Smooth muscle cell (in vitro differentiated cells): Measurements from ENCODE around the gene ATG2B. TPM values are rescaled to one million over a fixed set of nuclear protein-coding genes. Genes with fewer than 3 reads are reported as not detected.

Source experiments
- DNase-seq: peaks from one replicate; lab custom pipeline; 2025; ENCODE audit not compliant: unreplicated experiment; lab: John Stamatoyannopoulos, UW
- H2AFZ ChIP-seq: fragments of 200-600 bp; sonication (generic); 2 replicates; pipeline ENCODE4 v1.6.0; 2016; ENCODE audit warnings: antibody characterized with exemption, low read depth, mild to moderate bottlenecking
- H3F3A ChIP-seq: fragments of 200-600 bp; sonication (generic); 2 replicates; pipeline ENCODE4 v1.6.0; 2017; ENCODE audit warnings: antibody characterized with exemption, low read depth
- H3K27ac ChIP-seq: fragments of 200-600 bp; sonication (generic); 2 replicates; pipeline ENCODE4 v1.5.1; 2016; ENCODE audit warnings: low read depth, mild to moderate bottlenecking
- H3K27me3 ChIP-seq: fragments of 200-600 bp; sonication (generic); 2 replicates; pipeline ENCODE4 v1.6.1; 2016; ENCODE audit warnings: low read depth, mild to moderate bottlenecking
- H3K36me3 ChIP-seq: fragments of 200-600 bp; sonication (generic); 2 replicates; pipeline ENCODE4 v1.5.1; 2016; ENCODE audit warnings: low read depth
- H3K4me1 ChIP-seq: fragments of 200-600 bp; sonication (generic); 2 replicates; pipeline ENCODE4 v1.5.1; 2016; ENCODE audit warnings: low read depth
- H3K4me2 ChIP-seq: fragments of 200-600 bp; sonication (generic); 2 replicates; pipeline ENCODE4 v1.6.0; 2016; ENCODE audit warnings: mild to moderate bottlenecking
- H3K4me3 ChIP-seq: fragments of 200-600 bp; sonication (generic); 2 replicates; pipeline ENCODE4 v1.5.1; 2016; ENCODE audit warnings: mild to moderate bottlenecking
- H3K79me2 ChIP-seq: fragments of 200-600 bp; sonication (generic); 2 replicates; pipeline ENCODE4 v1.6.0; 2016; ENCODE audit warnings: low read depth, mild to moderate bottlenecking
- H3K9ac ChIP-seq: fragments of 200-600 bp; sonication (generic); 2 replicates; pipeline ENCODE4 v1.6.0; 2016; ENCODE audit warnings: low read depth
- H3K9me3 ChIP-seq: fragments of 200-600 bp; sonication (generic); replicated peaks from 2 replicates; pipeline ENCODE4 v1.5.1; 2016; ENCODE audit warnings: low read depth
- H4K20me1 ChIP-seq: fragments of 200-600 bp; sonication (generic); 2 replicates; pipeline ENCODE4 v1.6.0; 2016; ENCODE audit warnings: low read depth
- CTCF ChIP-seq: fragments of 200-600 bp; sonication (generic); IDR thresholded peaks from 2 replicates; pipeline ENCODE4 v1.5.1; 2017; ENCODE audit warnings: borderline replicate concordance, mild to moderate bottlenecking, antibody characterized with exemption; ENCODE audit not compliant: insufficient read depth, poor library complexity, severe bottlenecking
- WGBS: methylation state at CpG from one replicate; pipeline ENCODE4 v1.1.7; 2016; ENCODE audit warnings: low lambda C conversion rate; 5-methylcytosine and 5-hydroxymethylcytosine counted together
- polyA plus RNA-seq: library from polyadenylated mRNA; unstranded; fragments of >200 nt; fragmentation: Nextera tagmentation; extraction: Ambion mirVana; gene quantifications from 2 replicates; pipeline ENCODE4 v1.2.1, GENCODE V29; 2016
- total RNA-seq: library from RNA; depleted of rRNA; stranded (reverse); fragments of >200 nt; gene quantifications from 2 replicates; pipeline ENCODE4 v1.2.3, GENCODE V29; 2014

The ATG2B gene
- total and polyA plus RNA-seq, 2 experiments from 2014 or later = 1.9 to 21.5 TPM

GRCh38 chr14:96238676-96239265 lies 124.4 kb downstream of the ATG2B start:
- Histone ChIP-seq H3K4me1 (no peaks in the 10 kb centered on the region), H3K4me2 (no peak overlapping the region), H2AFZ (no peak overlapping the region), H3K9ac (no peak overlapping the region), H3K4me3 (no peak overlapping the region), H3K79me2 (no peaks in the 10 kb centered on the region), H4K20me1 (no peaks in the 10 kb centered on the region), H3K36me3 (peaks cover 4% of the 10 kb centered on the region), H3F3A (no peaks in the 10 kb centered on the region), H3K9me3 (no peaks in the 10 kb centered on the region), H3K27ac (no peak overlapping the region), H3K27me3 (no peaks in the 10 kb centered on the region)
- 80% methylated on average over 7 of the region's 7 CpGs for WGBS
- no peak for TF ChIP-seq CTCF
- no peak for DNase-seq

- Histone ChIP-seq H3K27ac (no peak overlapping the region), H3K9ac (no peak overlapping the region), H3K4me2 (no peak overlapping the region), H2AFZ (no peak overlapping the region), H3K36me3 (peaks cover 4% of the 10 kb centered on the region), H3F3A (no peaks in the 10 kb centered on the region), H3K4me3 (no peak overlapping the region), H3K4me1 (no peaks in the 10 kb centered on the region), H3K79me2 (no peaks in the 10 kb centered on the region), H3K27me3 (no peaks in the 10 kb centered on the region), H4K20me1 (no peaks in the 10 kb centered on the region), H3K9me3 (no peaks in the 10 kb centered on the region)
- TF ChIP-seq CTCF = no peak
- 96% methylated on average over 2 of the region's 2 CpGs for WGBS
- DNase-seq = no peak
Measured at GRCh38 chr14:96237641-96238040, 125.5 kb downstream of the ATG2B start.

GRCh38 chr14:96235426-96235825 lies 127.7 kb downstream of the ATG2B start:
- Histone ChIP-seq H3K27ac (no peak overlapping the region), H3K4me2 (no peak overlapping the region), H3K36me3 (peaks cover 4% of the 10 kb centered on the region), H3K4me1 (no peaks in the 10 kb centered on the region), H3K9me3 (no peaks in the 10 kb centered on the region), H3K79me2 (no peaks in the 10 kb centered on the region), H4K20me1 (no peaks in the 10 kb centered on the region), H3K27me3 (no peaks in the 10 kb centered on the region), H3K9ac (no peak overlapping the region), H3F3A (no peaks in the 10 kb centered on the region), H2AFZ (no peak overlapping the region), H3K4me3 (no peak overlapping the region)
- DNase-seq = no peak
- TF ChIP-seq CTCF = no peak
- 84% methylated on average over 4 of the region's 4 CpGs for WGBS

GRCh38 chr14:96233661-96234060 lies 129.5 kb downstream of the ATG2B start:
- WGBS = 84% methylated on average over 3 of the region's 3 CpGs
- H3K27me3 ChIP-seq = no peaks in the 10 kb centered on the region

More at GRCh38 chr14:96233661-96234060, 129.5 kb downstream of the ATG2B start:
- H3K27ac ChIP-seq = no peak overlapping the region
- no peak for DNase-seq
- TF ChIP-seq CTCF = no peak
- H4K20me1 ChIP-seq = no peaks in the 10 kb centered on the region
- no peak overlapping the region for H3K4me3 ChIP-seq
- no peak overlapping the region for H2AFZ ChIP-seq
- H3K9ac ChIP-seq = no peak overlapping the region
- no peaks in the 10 kb centered on the region for H3F3A ChIP-seq
- H3K4me2 ChIP-seq = no peak overlapping the region
- H3K9me3 ChIP-seq = no peaks in the 10 kb centered on the region
- no peaks in the 10 kb centered on the region for H3K4me1 ChIP-seq
- H3K79me2 ChIP-seq = no peaks in the 10 kb centered on the region
- H3K36me3 ChIP-seq = no peaks in the 10 kb centered on the region
